K562 (cell line): Measurements from ENCODE around the gene SLC25A21. TPM values are rescaled to one million over a fixed set of nuclear protein-coding genes. Genes with fewer than 3 reads are reported as not detected.

ENCODE experiments used
- ATAC-seq: fragments of 200-7000 bp; cut with Tn5 transposase; 3 replicates; pipeline ENCODE4 v1.9.1; 2020; ENCODE audit warnings: moderate library complexity
- BruUV-seq: library from RNA; stranded (reverse); fragments of 400-500 nt; replicated peaks from 2 replicates; lab custom pipeline; 2021; lab: Mats Ljungman, UMichigan
- CTCF ChIA-PET: fragments of 300-600 bp; formaldehyde crosslinking; extraction: SDS; loops from one replicate; lab custom pipeline; 2021; ENCODE audit warnings: low intra/inter-chr PET ratio; lab: Yijun Ruan, JAX
- POLR2A ChIA-PET: fragments of 300-600, 350-650 bp; sonication (Branson Sonifier 250); formaldehyde crosslinking; extraction: SDS; loops from one replicate; lab custom pipeline; 2021; ENCODE audit warnings: antibody characterized with exemption, inconsistent platforms; lab: Yijun Ruan, JAX
- DNase-seq, 4 experiments: peaks; one replicate each; pipeline versions ENCODE4 v3.0.0 to v3.0.0-alpha.2; 2011 to 2018; ENCODE audit warnings: low spot score in 3 of 4, mixed read lengths in 3 of 4; ENCODE audit errors: extremely low read depth in 1 of 4
- FAIRE-seq: peaks from 2 replicates; lab custom pipeline; 2011; peaks lifted over from hg19 to GRCh38; lab: Jason Lieb, UNC
- H2AFZ ChIP-seq: 2 replicates; pipeline ENCODE4 v1.6.0; 2011; ENCODE audit warnings: low read depth, low read length, control low read depth, inconsistent platforms
- H3K27ac ChIP-seq: fragments of 200-600 bp; 3 replicates; pipeline ENCODE4 v1.8.0; 2011; ENCODE audit warnings: low read depth, mild to moderate bottlenecking, control low read depth, inconsistent platforms, low read length, moderate library complexity, mixed read lengths; ENCODE audit errors: extremely low read depth
- H3K27me3 ChIP-seq, 2 experiments: fragments of 300-600 bp in 1 of 2; 2 replicates in 1 of 2; 3 replicates in 1 of 2; pipeline versions ENCODE4 v1.6.0 to v1.8.0; 2011; ENCODE audit warnings: inconsistent platforms in 2 of 2, low read length in 2 of 2, mild to moderate bottlenecking in 1 of 2, mixed read lengths in 1 of 2, moderate library complexity in 1 of 2; ENCODE audit not compliant: control insufficient read depth in 2 of 2, insufficient read depth in 2 of 2
- H3K36me3 ChIP-seq: fragments of 300-600 bp; 3 replicates; pipeline ENCODE4 v1.8.0; 2011; ENCODE audit warnings: mild to moderate bottlenecking, low read length, inconsistent platforms; ENCODE audit not compliant: control insufficient read depth, insufficient read depth
- H3K4me1 ChIP-seq, 2 experiments: fragments of 200-600 bp in 1 of 2; replicated peaks in 1 of 2; 2 replicates in 1 of 2; 3 replicates in 1 of 2; pipeline versions ENCODE4 v1.5.1 to v1.8.0; 2011; ENCODE audit warnings: inconsistent platforms in 2 of 2, low read length in 2 of 2, mild to moderate bottlenecking in 1 of 2, mixed read lengths in 1 of 2, moderate library complexity in 1 of 2; ENCODE audit not compliant: control insufficient read depth in 2 of 2, insufficient read depth in 2 of 2
- H3K4me2 ChIP-seq: 2 replicates; pipeline ENCODE4 v1.6.1; 2011; ENCODE audit warnings: low read length, control low read depth, inconsistent platforms, mixed read lengths; ENCODE audit not compliant: insufficient read depth
- H3K4me3 ChIP-seq: fragments of 200-600 bp; sonication (generic), shearing (Covaris generic); 2 replicates; pipeline ENCODE4 v1.5.1; 2016; ENCODE audit warnings: control low read depth, inconsistent platforms
- H3K79me2 ChIP-seq: fragments of 200-600 bp; 3 replicates; pipeline ENCODE4 v1.8.0; 2011; ENCODE audit warnings: low read length, inconsistent platforms; ENCODE audit not compliant: control insufficient read depth, insufficient read depth
- H3K9ac ChIP-seq, 2 experiments: 2 replicates each; pipeline versions ENCODE4 v1.6.0 to v1.6.1; 2011; ENCODE audit warnings: low read depth in 2 of 2, low read length in 2 of 2, control low read depth in 1 of 2, inconsistent platforms in 1 of 2, mild to moderate bottlenecking in 1 of 2, mixed read lengths in 1 of 2; ENCODE audit not compliant: insufficient read depth in 1 of 2
- H3K9me1 ChIP-seq: one replicate; pipeline ENCODE4 v1.6.0; 2011; ENCODE audit warnings: inconsistent platforms, mild to moderate bottlenecking, low read length, moderate library complexity; ENCODE audit not compliant: control insufficient read depth, insufficient read depth
- H3K9me3 ChIP-seq: replicated peaks from 2 replicates; pipeline ENCODE4 v1.5.1; 2011; ENCODE audit warnings: low read depth, low read length, inconsistent platforms; ENCODE audit not compliant: control insufficient read depth, insufficient read depth
- H4K20me1 ChIP-seq: replicated peaks from 2 replicates; pipeline ENCODE4 v1.6.1; 2011; ENCODE audit warnings: low read length, inconsistent platforms, mixed read lengths; ENCODE audit not compliant: control insufficient read depth, insufficient read depth
- CBFB ChIP-seq: sonication (generic); formaldehyde crosslinking; IDR thresholded peaks from 2 replicates; pipeline ENCODE4 v1.4.0; 2020; ENCODE audit warnings: mild to moderate bottlenecking, missing genetic modification reagents
- CHD1 ChIP-seq: fragments of 200-600 bp; sonication (generic); IDR thresholded peaks from one replicate; pipeline ENCODE4 v1.6.1; 2012; ENCODE audit warnings: mild to moderate bottlenecking, moderate library complexity, low read length, inconsistent platforms
- GTF2A2 ChIP-seq: IDR thresholded peaks from 2 replicates; pipeline ENCODE4 v1.6.1; 2016; ENCODE audit warnings: mild to moderate bottlenecking, missing genetic modification characterization, missing compliant biosample characterization
- NBN ChIP-seq: fragments of 450-650 bp; IDR thresholded peaks from 2 replicates; pipeline ENCODE4 v1.6.1; 2016; ENCODE audit warnings: low read depth, mild to moderate bottlenecking
- RBBP5 ChIP-seq: fragments of 200-600 bp; sonication (generic); IDR thresholded peaks from 2 replicates; pipeline ENCODE4 v1.6.1; 2012; ENCODE audit warnings: borderline replicate concordance, mild to moderate bottlenecking, low read length, control low read depth, inconsistent platforms; ENCODE audit not compliant: insufficient read depth, poor library complexity, severe bottlenecking
- RCOR1 ChIP-seq, 2 experiments: IDR thresholded peaks; 2 replicates each; pipeline ENCODE4 v1.6.1; 2012; ENCODE audit warnings: low read depth in 2 of 2, low read length in 2 of 2, borderline replicate concordance in 1 of 2, improper control_type of control experiment in 1 of 2
- SIRT6 ChIP-seq: IDR thresholded peaks from one replicate; pipeline ENCODE4 v1.6.1; 2012; ENCODE audit warnings: low read depth, mild to moderate bottlenecking, control low read depth, inconsistent platforms, low read length, moderate library complexity
- SREBF1 ChIP-seq: fragments of 150-350 bp; IDR thresholded peaks from 2 replicates; pipeline ENCODE4 v1.6.1; 2014; ENCODE audit warnings: antibody characterized with exemption, low read depth, low read length, borderline replicate concordance
- STAG1 ChIP-seq: sonication (generic); formaldehyde crosslinking; IDR thresholded peaks from 2 replicates; pipeline ENCODE4 v1.5.0; 2020; ENCODE audit warnings: missing genetic modification reagents, borderline replicate concordance
- ZFP36 ChIP-seq: fragments of 150-350 bp; IDR thresholded peaks from 2 replicates; pipeline ENCODE4 v1.6.1; 2018; ENCODE audit warnings: low read length, low read depth; ENCODE audit not compliant: partially characterized antibody
- ZNF124 ChIP-seq: sonication (generic); formaldehyde crosslinking; IDR thresholded peaks from 2 replicates; pipeline ENCODE4 v1.8.1; 2022; ENCODE audit warnings: missing genetic modification reagents
- ZNF212 ChIP-seq: fragments of 450-650 bp; formaldehyde crosslinking; IDR thresholded peaks from 2 replicates; pipeline ENCODE4 v1.4.0; 2020; ENCODE audit warnings: mild to moderate bottlenecking
- ZNF280B ChIP-seq: fragments of 250-450 bp; sonication (Bioruptor Pico); IDR thresholded peaks from 2 replicates; pipeline ENCODE4 v1.5.1; 2021; ENCODE audit warnings: mild to moderate bottlenecking
- ZNF780A ChIP-seq: fragments of 250-450 bp; sonication (Bioruptor Pico); IDR thresholded peaks from 2 replicates; pipeline ENCODE4 v1.5.0; 2021; ENCODE audit warnings: mild to moderate bottlenecking
- WGBS: fragments of 100-300 bp; shearing (Covaris generic); methylation state at CpG from one replicate; pipeline ENCODE4 v1.1.6; 2016; ENCODE audit warnings: low coverage, mixed read lengths; ENCODE audit not compliant: insufficient coverage; ENCODE audit errors: missing lambda C conversion rate; 5-methylcytosine and 5-hydroxymethylcytosine counted together
- in situ Hi-C: fragments of 300-500 bp; cut with MboI; formaldehyde crosslinking; loops from 4 replicates; pipeline ENCODE4 v1.15.0; 2018; ENCODE audit warnings: inconsistent platforms, mixed read lengths
- intact Hi-C: fragments of 100-400 bp; cut with micrococcal nuclease; formaldehyde crosslinking; loops from 2 replicates; pipeline ENCODE4 v1.14.2; 2022
- polyA plus RNA-seq, 8 experiments: library from polyadenylated mRNA; depleted of rRNA in 4 of 8; stranded (reverse) in 5 of 8; unstranded in 3 of 8; fragments of >200 nt; fragmentation: Nextera tagmentation in 2 of 8; fragmentation: Illumina TruSeq in 1 of 8; extraction: Ambion mirVana in 2 of 8; extraction: Trizol in 1 of 8; gene quantifications; 2 replicates each; pipeline versions ENCODE4 v1.2.1 to v1.2.3, GENCODE V29; 2011 to 2014; ENCODE audit warnings: inconsistent platforms in 1 of 8, missing spikeins in 1 of 8
- total RNA-seq, 7 experiments: library from RNA; depleted of rRNA in 6 of 7; stranded (reverse); fragments of >200 nt in 6 of 7; fragmentation: Illumina TruSeq in 2 of 7; extraction: Trizol in 2 of 7; gene quantifications; 2 replicates each; pipeline versions ENCODE4 v1.2.1 to v1.2.3, GENCODE V29; 2011 to 2021; ENCODE audit warnings: low replicate concordance in 1 of 7
- TF ChIP-seq, protein P1 (sequence below): fragments of 250-450 bp; sonication (Bioruptor Pico); IDR thresholded peaks from 2 replicates; pipeline ENCODE4 v1.4.0; 2020; ENCODE audit warnings: mild to moderate bottlenecking, moderate library complexity
- TF ChIP-seq, protein P2 (sequence below), 2 experiments: fragments of 450-650 bp in 1 of 2; IDR thresholded peaks; 2 replicates each; pipeline ENCODE4 v1.6.1; 2011 to 2017; ENCODE audit warnings: low read depth in 2 of 2, antibody characterized with exemption in 1 of 2, borderline replicate concordance in 1 of 2, low read length in 1 of 2, mild to moderate bottlenecking in 1 of 2, mixed read lengths in 1 of 2; ENCODE audit not compliant: control insufficient read depth in 1 of 2

SLC25A21 gene
- total and polyA plus RNA-seq, 9 of the 15 experiments (the other 6 are each of a cell fraction or from before 2014, with no cell fraction given): 15.2 to 46.7 (median 28.7) TPM

DNA sequence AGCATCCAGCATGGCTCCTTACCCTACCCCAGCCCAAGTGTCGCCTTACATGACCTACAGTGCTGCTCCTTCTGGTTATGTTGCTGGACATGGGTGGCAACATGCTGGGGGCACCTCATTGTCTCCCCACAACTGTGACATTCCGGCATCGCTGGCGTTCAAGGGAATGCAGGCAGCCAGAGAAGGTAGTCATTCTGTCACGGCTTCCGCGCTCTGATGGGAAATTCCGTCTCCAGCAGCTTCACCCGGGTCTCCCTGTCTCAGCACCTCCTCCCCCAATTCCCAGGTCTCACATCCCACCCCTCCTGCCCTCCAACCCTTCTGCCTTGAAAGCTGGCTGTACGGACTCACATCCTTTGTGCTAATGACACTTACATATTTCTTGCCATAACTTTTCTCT is 496.2 kb downstream of the SLC25A21 start:
- in situ Hi-C loops: no loop called here
- 94% methylated on average over 5 of the region's 10 CpGs for WGBS
- TF ChIP-seq, protein P1, sequence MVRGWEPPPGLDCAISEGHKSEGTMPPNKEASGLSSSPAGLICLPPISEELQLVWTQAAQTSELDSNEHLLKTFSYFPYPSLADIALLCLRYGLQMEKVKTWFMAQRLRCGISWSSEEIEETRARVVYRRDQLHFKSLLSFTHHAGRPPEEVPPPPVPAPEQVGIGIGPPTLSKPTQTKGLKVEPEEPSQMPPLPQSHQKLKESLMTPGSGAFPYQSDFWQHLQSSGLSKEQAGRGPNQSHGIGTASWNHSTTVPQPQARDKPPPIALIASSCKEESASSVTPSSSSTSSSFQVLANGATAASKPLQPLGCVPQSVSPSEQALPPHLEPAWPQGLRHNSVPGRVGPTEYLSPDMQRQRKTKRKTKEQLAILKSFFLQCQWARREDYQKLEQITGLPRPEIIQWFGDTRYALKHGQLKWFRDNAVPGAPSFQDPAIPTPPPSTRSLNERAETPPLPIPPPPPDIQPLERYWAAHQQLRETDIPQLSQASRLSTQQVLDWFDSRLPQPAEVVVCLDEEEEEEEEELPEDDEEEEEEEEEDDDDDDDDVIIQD (CRISPR knock-in tag): no peak
- TF ChIP-seq ZNF780A: no peak
- no peak for TF ChIP-seq GTF2A2 (tag)
- no peak for TF ChIP-seq ZNF280B
- TF ChIP-seq ZNF212 (CRISPR knock-in tag): no peak
- TF ChIP-seq CBFB: no peak
- TF ChIP-seq, protein P2, sequence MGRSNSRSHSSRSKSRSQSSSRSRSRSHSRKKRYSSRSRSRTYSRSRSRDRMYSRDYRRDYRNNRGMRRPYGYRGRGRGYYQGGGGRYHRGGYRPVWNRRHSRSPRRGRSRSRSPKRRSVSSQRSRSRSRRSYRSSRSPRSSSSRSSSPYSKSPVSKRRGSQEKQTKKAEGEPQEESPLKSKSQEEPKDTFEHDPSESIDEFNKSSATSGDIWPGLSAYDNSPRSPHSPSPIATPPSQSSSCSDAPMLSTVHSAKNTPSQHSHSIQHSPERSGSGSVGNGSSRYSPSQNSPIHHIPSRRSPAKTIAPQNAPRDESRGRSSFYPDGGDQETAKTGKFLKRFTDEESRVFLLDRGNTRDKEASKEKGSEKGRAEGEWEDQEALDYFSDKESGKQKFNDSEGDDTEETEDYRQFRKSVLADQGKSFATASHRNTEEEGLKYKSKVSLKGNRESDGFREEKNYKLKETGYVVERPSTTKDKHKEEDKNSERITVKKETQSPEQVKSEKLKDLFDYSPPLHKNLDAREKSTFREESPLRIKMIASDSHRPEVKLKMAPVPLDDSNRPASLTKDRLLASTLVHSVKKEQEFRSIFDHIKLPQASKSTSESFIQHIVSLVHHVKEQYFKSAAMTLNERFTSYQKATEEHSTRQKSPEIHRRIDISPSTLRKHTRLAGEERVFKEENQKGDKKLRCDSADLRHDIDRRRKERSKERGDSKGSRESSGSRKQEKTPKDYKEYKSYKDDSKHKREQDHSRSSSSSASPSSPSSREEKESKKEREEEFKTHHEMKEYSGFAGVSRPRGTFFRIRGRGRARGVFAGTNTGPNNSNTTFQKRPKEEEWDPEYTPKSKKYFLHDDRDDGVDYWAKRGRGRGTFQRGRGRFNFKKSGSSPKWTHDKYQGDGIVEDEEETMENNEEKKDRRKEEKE (IDR thresholded peaks at IDR 0.05; ENCODE audit: borderline replicate concordance in 1 of 2, control insufficient read depth in 1 of 2, low read depth in 2 of 2, low read length in 1 of 2): no peak
- TF ChIP-seq SIRT6: no peak
- TF ChIP-seq SREBF1: no peak
- no peak for TF ChIP-seq ZFP36
- no peak for TF ChIP-seq NBN
- no peak for TF ChIP-seq ZNF124 (CRISPR knock-in tag)
- TF ChIP-seq RCOR1 (IDR thresholded peaks at IDR 0.05; ENCODE audit: borderline replicate concordance in 1 of 2, low read depth in 2 of 2, low read length in 2 of 2): no peak
- no peak for TF ChIP-seq STAG1 (CRISPR knock-in tag)
- no peak for TF ChIP-seq RBBP5
- TF ChIP-seq CHD1: no peak

More for the DNA sequence above, 496.2 kb downstream of the SLC25A21 start:
- Histone ChIP-seq H3K27me3 (no peaks in the 10 kb centered on the region), H3K79me2 (no peaks in the 10 kb centered on the region), H3K9me1 (no peaks in the 10 kb centered on the region), H4K20me1 (no peaks in the 10 kb centered on the region), H3K9me3 (no peaks in the 10 kb centered on the region), H3K4me1 (no peaks in the 10 kb centered on the region), H3K9ac (no peak overlapping the region), H3K4me2 (no peak overlapping the region), H2AFZ (no peak overlapping the region), H3K27ac (no peak overlapping the region), H3K4me3 (no peak overlapping the region), H3K36me3 (peaks cover 20% of the 10 kb centered on the region; the same call in 1 of the 3 replicates)
- no TSS peak for BruUV-seq
- ATAC-seq: no peak
- intact Hi-C loops: no loop called here
- CTCF ChIA-PET: no interaction called here
- DNase-seq: no peak
- POLR2A ChIA-PET: interaction anchor here (1.0 kb wide), 1 partner anchor 10 kb away, joined by 4 read pairs; no protein-coding TSS in a partner anchor
- FAIRE-seq: no peak
